Esophagus squamous epithelium (tissue), 4 donors: ENCODE measurements around the gene CAMK1D.

Source experiments
- CTCF ChIP-seq, 6 experiments: fragments of 450-650 bp in 4 of 6; fragments of 200-600 bp in 2 of 6; sonication (generic) in 2 of 6; IDR thresholded peaks; one replicate each; pipeline ENCODE4 v1.5.1; 2016 to 2019; ENCODE audit warnings: antibody characterized with exemption in 6 of 6, mild to moderate bottlenecking in 4 of 6, moderate library complexity in 4 of 6
- POLR2A ChIP-seq, 4 donors: fragments of 450-650 bp; IDR thresholded peaks; one replicate each; pipeline ENCODE4 v1.6.1; 2017; ENCODE audit warnings: antibody characterized with exemption in 4 of 4, mild to moderate bottlenecking in 4 of 4, moderate library complexity in 3 of 4

- no peak for TF ChIP-seq CTCF (IDR thresholded peaks at IDR 0.05)
- no peak for TF ChIP-seq POLR2A (IDR thresholded peaks at IDR 0.05)
Observed at GRCh38 chr10:12812571-12812970, 463.2 kb downstream of the CAMK1D start.
